ENCODE data around the gene TSHZ3. TPM values are rescaled to one million over a fixed set of nuclear protein-coding genes. Genes with fewer than 3 reads are reported as not detected.

Gene TSHZ3
- total and polyA plus RNA-seq, 2 of the 8 experiments (the other 6 are each of a cell fraction or from before 2014, with no cell fraction given) = 3.1 to 12.3 TPM

DNA sequence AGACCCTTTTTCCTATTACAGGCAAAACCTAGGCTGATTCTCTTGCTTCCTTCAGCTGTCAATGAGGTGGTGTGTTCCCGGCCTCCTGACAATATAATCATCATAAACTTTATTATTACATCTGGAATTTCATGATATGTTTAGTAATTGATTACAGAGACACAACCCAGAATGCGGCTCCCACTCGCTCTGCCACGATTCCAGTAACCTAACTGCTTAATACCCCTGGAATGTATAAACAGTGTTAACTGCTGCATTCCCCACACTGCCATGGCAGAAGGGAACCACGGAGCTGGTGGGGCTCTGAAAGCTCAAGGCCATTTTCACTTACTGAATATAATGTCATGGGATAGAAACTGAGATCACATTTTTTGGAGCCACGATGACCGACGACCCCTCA lies 17.1 kb downstream of the TSHZ3 start (continued):
- TF ChIP-seq, protein P1, sequence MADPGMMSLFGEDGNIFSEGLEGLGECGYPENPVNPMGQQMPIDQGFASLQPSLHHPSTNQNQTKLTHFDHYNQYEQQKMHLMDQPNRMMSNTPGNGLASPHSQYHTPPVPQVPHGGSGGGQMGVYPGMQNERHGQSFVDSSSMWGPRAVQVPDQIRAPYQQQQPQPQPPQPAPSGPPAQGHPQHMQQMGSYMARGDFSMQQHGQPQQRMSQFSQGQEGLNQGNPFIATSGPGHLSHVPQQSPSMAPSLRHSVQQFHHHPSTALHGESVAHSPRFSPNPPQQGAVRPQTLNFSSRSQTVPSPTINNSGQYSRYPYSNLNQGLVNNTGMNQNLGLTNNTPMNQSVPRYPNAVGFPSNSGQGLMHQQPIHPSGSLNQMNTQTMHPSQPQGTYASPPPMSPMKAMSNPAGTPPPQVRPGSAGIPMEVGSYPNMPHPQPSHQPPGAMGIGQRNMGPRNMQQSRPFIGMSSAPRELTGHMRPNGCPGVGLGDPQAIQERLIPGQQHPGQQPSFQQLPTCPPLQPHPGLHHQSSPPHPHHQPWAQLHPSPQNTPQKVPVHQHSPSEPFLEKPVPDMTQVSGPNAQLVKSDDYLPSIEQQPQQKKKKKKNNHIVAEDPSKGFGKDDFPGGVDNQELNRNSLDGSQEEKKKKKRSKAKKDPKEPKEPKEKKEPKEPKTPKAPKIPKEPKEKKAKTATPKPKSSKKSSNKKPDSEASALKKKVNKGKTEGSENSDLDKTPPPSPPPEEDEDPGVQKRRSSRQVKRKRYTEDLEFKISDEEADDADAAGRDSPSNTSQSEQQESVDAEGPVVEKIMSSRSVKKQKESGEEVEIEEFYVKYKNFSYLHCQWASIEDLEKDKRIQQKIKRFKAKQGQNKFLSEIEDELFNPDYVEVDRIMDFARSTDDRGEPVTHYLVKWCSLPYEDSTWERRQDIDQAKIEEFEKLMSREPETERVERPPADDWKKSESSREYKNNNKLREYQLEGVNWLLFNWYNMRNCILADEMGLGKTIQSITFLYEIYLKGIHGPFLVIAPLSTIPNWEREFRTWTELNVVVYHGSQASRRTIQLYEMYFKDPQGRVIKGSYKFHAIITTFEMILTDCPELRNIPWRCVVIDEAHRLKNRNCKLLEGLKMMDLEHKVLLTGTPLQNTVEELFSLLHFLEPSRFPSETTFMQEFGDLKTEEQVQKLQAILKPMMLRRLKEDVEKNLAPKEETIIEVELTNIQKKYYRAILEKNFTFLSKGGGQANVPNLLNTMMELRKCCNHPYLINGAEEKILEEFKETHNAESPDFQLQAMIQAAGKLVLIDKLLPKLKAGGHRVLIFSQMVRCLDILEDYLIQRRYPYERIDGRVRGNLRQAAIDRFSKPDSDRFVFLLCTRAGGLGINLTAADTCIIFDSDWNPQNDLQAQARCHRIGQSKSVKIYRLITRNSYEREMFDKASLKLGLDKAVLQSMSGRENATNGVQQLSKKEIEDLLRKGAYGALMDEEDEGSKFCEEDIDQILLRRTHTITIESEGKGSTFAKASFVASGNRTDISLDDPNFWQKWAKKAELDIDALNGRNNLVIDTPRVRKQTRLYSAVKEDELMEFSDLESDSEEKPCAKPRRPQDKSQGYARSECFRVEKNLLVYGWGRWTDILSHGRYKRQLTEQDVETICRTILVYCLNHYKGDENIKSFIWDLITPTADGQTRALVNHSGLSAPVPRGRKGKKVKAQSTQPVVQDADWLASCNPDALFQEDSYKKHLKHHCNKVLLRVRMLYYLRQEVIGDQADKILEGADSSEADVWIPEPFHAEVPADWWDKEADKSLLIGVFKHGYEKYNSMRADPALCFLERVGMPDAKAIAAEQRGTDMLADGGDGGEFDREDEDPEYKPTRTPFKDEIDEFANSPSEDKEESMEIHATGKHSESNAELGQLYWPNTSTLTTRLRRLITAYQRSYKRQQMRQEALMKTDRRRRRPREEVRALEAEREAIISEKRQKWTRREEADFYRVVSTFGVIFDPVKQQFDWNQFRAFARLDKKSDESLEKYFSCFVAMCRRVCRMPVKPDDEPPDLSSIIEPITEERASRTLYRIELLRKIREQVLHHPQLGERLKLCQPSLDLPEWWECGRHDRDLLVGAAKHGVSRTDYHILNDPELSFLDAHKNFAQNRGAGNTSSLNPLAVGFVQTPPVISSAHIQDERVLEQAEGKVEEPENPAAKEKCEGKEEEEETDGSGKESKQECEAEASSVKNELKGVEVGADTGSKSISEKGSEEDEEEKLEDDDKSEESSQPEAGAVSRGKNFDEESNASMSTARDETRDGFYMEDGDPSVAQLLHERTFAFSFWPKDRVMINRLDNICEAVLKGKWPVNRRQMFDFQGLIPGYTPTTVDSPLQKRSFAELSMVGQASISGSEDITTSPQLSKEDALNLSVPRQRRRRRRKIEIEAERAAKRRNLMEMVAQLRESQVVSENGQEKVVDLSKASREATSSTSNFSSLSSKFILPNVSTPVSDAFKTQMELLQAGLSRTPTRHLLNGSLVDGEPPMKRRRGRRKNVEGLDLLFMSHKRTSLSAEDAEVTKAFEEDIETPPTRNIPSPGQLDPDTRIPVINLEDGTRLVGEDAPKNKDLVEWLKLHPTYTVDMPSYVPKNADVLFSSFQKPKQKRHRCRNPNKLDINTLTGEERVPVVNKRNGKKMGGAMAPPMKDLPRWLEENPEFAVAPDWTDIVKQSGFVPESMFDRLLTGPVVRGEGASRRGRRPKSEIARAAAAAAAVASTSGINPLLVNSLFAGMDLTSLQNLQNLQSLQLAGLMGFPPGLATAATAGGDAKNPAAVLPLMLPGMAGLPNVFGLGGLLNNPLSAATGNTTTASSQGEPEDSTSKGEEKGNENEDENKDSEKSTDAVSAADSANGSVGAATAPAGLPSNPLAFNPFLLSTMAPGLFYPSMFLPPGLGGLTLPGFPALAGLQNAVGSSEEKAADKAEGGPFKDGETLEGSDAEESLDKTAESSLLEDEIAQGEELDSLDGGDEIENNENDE (IDR thresholded peaks at IDR 0.05; ENCODE audit: insufficient replicate concordance, low read length) = no peak
- no peak for TF ChIP-seq BCL11A (IDR thresholded peaks at IDR 0.05; ENCODE audit: low read depth in 2 of 2, low read length in 2 of 2)
